22Rv1 (cell line): ENCODE measurements around the gene C1orf216.

Experiments
- ZFX ChIP-seq: fragments of 450-650 bp; IDR thresholded peaks from 2 replicates; pipeline ENCODE4 v1.6.1; 2017; ENCODE audit warnings: antibody characterized with exemption, borderline replicate concordance
- TF ChIP-seq, protein P1 (sequence below): fragments of 450-650 bp; IDR thresholded peaks from 2 replicates; pipeline ENCODE4 v1.5.1; 2017; ENCODE audit warnings: mild to moderate bottlenecking

DNA sequence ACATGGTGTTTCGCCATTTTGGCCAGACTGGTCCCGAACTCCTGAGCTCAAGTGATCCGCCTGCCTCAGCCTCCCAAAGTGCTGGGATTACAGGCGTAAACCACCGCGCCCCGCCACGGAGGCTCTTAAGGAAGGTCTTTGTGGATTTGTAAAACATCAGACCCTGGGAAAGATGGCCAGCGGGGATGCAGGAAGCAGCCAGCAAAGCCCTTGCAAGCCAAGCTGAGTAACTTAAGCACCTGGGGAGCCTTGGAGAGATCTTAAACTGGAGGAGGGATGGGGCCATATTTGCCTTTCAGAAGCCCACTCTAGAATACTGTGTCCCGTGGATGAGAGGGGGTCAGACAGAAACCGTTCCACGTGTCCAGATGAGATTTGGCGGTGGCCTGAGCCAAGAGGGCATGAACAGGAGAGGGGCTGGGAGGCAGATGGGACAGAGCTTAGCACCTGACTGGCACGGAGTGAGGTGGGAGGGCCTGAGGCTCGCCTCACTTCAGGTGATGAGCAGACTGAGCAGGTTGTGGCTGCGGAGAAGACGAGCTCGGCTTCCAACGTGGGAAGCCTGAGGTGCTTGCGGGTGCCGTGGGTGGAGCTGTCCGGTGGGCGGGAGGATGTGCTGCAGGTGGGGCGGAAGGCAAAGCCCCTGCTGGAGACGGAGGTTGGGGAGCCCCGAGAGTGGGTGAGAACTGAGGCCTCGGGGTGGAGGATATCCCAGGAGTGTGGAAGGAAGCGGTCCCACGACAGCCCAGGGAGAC, 11.7 kb downstream of the C1orf216 start:
- TF ChIP-seq, protein P1, sequence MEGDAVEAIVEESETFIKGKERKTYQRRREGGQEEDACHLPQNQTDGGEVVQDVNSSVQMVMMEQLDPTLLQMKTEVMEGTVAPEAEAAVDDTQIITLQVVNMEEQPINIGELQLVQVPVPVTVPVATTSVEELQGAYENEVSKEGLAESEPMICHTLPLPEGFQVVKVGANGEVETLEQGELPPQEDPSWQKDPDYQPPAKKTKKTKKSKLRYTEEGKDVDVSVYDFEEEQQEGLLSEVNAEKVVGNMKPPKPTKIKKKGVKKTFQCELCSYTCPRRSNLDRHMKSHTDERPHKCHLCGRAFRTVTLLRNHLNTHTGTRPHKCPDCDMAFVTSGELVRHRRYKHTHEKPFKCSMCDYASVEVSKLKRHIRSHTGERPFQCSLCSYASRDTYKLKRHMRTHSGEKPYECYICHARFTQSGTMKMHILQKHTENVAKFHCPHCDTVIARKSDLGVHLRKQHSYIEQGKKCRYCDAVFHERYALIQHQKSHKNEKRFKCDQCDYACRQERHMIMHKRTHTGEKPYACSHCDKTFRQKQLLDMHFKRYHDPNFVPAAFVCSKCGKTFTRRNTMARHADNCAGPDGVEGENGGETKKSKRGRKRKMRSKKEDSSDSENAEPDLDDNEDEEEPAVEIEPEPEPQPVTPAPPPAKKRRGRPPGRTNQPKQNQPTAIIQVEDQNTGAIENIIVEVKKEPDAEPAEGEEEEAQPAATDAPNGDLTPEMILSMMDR = no peak
- TF ChIP-seq ZFX = no peak
